Stimulated activated naive CD4-positive, alpha-beta T cell treated with Interleukin-2 at 50 U/mL for 16 hours (primary cell): ENCODE measurements around the gene ATP1A4.

Experiments used
- DNase-seq: peaks from one replicate; lab custom pipeline; 2025; lab: John Stamatoyannopoulos, UW

ATP1A4 gene

DNA sequence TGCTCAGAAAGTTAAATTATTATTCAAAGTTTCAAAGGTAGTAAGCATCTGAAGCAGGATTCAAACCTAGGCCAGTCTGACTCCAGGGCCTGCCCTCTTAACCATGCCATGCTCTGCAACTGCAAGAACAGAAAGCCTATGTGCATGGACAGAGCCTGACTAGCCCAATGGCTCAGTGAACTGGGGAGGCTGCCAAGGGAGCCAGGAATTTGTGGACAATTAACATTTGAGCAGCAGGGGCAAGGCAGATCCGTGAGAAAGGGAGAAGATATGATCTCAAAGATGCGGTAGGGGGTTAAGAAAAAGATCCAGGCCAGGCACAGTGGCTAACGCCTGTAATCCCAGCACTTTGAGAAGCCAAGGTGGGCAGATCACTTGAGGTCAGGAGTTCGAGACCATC is 6.5 kb upstream of the ATP1A4 start:
- no peak for DNase-seq

DNA sequence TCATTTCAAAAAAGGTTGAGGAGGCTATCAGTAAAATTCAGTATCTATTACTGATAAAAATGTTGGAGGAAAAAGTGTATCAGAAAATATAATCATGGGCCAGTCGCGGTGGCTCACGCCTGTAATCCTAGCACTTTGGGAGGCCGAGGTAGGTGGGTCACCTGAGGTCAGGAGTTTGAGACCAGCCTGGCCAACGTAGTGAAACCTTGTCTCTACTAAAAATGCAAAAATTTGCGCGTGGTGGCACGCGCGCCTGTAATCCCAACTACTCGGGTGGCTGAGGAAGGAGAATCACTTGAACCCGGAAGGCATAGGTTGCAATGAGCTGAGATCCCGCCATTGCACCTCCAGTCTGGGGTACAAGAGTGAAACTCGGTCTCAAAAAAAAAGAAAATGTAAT is 5.3 kb upstream of the ATP1A4 start:
- no peak for DNase-seq

DNA sequence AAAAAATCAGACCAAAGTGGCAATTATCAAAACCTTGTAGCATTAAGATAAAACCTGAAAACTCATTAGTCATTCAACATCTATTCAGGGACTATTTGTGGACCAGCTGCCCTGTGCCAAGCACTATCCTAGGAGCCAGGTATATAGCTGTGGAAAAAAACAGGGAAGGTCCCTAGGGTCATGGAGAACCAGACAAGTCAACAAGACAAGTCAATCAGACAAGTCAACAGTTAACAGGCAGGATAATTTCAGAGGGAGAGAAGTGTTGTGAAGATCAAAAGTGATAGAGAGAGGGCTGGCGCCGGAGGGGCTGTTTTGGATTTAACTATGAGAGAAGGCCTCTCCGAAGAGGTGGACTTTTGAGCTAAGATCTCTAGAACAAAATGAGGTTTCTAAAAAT is 3.3 kb upstream of the ATP1A4 start:
- no peak for DNase-seq

DNA sequence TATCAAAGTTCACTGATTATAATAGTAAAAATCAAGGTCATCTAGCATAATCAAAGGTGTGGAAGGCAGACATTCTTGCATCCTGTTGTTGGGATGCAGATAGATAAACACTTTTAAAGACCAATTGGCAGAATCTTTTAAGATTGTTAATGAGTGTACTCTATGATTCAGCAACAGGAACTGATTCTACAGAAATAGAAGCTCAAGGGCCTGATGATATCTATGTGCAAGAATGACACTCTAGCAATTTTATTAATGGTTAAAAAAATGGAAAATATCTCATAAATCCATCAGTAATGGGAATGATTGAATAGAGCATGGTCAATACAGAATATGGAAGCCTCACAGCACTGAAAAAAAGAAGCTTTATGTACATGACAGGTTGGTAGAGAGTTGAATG is 2.2 kb upstream of the ATP1A4 start:
- no peak for DNase-seq

DNA sequence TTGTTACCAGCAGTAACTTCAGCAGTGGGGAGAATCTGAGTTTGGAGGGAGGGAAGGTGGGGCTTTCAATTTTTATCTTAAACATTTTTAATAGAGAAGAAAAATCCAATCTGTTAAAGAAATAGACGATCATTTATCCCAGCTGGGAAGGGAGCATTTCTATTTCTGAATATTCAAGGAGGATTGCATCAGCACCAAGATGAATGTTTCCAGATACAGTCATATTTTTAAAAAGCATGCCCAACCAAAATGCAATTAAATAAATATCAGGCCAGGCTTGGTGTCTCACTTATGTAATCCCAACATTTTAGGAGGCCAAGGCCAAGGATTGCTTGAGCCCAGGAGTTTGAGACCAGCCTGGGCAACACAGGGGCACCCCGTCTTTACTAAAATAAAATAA is 1.7 kb upstream of the ATP1A4 start:
- no peak for DNase-seq

DNA sequence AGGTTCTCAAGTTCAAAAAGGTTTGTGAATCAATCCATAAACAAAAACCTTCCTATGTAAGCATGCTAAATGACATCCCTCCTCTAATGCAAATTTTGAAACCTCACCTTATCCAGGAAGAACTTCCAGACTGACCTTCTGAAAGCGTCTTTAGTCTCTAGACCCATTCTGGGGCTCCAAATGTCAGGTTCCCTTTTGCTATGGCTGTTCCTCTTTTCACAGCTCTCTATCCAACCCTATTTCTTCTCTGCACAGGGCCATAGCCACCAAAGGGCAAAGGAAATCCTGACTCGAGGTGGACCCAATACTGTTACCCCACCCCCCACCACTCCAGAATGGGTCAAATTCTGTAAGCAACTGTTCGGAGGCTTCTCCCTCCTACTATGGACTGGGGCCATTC is 3.4 kb downstream of the ATP1A4 start:
- DNase-seq = no peak

DNA sequence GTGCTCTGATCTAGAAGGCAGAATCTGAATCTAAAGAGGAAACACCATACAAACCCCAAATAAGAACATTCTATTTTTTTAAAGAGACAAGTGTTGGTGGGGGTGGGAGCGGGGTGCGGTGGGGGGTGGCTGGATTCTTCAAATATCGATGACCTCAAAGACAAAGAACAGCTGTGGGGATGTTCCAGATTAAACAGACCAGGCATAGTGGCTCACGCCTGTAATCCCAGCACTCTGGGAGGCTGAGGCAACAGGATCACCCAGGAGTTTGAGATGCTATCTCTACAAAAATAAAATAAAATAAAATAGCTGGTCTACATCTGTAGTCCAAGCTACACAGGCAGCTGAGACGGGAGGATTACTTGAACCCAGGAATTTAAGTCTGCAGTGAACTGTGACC is 5.0 kb downstream of the ATP1A4 start:
- DNase-seq = no peak

DNA sequence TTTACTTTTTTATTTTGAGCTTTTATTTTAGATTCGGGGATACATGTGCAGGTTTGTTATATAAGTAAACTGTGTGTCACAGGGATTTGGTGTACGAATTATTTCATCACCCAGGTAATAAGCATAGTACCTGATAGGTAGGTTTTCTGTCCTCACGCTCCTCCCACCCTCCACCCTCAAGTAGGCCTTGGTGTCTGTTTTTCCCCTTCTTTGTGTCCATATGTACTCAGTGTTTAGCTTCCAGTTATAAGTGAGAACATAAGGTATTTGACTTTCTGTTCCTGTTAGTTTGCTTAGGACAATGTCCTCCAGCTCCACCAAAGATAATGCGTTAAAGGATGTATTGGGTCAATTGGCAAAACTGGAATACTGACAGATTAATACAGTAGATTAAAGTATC is 5.8 kb downstream of the ATP1A4 start:
- no peak for DNase-seq

DNA sequence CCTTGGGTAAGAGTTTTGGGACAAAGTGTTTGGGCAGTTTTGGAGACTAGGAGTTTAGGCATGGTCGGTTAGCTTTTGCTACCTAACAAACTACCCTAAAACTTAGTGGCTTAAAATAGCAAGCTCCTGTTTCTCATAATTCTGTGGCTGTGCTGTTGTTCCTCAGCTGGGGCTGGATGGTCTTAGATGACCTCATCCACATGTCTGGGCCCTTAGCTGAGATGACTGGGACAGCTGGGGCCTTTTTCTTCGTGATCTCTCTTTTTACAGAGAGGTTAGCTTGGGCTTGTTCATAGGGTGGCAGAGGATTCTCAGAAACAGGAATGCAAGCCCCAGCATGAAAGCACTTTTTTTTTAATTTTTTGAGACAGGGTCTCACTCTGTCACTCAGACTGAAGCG is 6.6 kb downstream of the ATP1A4 start:
- DNase-seq = no peak

DNA sequence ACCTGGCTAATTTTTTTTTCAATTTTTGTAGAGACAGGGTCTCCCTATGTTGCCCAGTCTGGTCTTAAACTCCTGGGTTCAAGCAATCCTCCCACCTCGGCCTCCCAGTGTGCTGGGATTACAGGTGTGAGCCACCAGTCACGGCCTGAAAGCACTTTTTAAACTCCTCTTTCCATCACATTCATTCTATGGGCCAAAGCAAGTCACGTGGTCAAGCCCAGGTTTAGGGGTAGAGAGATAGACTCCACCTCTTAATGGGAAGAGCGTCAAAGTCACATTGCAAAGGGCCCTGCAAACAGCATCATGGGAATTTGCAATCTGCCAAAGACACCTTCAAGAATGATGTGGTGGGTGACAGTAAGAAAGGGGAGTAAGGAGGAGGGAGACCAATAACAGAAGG is 7.1 kb downstream of the ATP1A4 start:
- DNase-seq = no peak

DNA sequence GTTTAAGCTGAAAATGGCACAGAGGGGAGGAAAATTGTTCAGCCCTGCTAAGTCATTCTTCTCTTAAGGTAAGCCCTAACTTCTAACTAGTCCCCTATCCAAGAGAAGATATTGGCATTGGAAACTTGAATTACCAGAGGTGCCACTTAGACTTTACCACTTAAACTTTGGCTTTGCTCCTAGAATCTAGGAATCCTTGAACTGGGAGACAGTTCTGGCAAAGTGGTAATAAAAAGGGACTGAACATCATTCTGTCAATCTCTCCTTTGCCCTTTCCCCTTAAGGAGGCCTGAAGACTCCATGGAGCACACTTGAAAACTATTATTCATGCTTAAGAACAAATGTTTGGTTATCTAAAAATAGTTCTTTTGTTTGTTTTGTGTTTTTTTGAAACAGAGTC is 8.4 kb downstream of the ATP1A4 start:
- no peak for DNase-seq

DNA sequence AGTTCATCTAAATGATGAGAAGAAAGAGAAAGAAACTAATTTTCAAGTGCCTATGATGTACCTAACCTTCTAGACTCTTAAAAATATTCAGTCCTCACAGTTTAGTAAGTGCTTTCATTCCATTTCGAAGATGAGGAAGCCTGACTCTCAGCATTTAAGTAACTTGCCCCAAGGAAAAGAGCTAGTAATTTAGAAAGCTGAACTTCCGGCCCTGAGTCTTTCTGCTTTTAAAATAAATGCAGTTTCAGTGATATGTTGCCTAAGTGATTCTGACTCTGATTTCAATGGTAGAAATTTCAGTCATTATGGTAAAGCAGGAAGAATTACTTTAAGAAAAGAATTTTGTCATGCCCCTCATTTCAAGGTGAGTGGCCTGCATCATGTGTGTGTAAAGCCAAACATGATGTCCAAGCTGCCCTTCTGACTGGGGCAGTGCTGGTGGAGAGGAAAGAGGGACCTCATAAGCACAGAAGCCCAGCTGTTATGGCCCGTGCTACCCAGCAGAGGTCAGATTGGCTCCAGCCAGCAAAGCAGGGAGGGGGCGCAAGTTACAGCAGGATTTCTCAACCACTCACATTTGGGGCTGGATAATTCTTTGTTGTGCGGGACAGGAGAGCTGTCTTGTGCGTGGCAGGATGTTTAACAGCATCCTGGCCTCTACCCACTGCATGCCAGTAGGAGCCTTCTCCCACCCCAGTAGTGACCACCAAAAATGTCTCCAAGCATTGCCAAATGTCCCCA is 10.7 kb downstream of the ATP1A4 start:
- no peak for DNase-seq

DNA sequence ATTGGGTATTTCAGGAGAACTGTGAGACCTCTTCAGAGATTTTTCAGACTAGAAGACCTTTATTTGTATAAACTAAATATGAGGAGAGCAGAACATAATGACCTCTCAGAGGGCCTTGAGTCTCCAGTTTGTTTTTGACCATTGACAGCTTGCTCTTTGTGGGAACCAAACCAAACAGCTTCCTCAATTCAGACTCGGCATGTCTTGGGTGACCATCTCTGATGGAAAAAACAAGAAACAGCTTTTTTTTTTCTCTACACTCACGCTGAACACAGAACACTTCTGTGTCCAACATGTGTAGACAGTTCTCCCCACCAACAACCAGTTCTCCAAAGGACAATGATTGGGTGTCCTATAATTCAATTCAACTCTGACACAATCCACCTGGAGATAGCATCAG is 11.5 kb downstream of the ATP1A4 start:
- DNase-seq = no peak

DNA sequence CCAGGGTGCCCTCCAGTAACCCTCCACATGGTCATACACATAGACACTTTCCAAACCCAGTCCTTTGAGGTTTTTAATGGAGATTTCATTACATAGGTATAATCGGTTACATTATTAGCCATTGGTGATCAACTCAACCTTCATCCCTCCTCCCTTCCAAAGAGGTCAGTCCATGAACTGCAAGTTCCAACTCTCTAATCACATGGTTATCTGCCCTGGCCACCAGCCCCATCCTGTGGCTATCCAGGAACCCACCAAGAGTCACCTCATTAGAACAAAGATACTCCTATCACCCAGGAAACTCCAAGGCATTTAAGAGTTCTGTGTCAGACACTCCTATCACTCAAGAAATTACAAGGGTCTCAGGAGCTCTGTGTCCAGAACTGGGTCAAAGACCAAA is 12.2 kb downstream of the ATP1A4 start:
- no peak for DNase-seq

DNA sequence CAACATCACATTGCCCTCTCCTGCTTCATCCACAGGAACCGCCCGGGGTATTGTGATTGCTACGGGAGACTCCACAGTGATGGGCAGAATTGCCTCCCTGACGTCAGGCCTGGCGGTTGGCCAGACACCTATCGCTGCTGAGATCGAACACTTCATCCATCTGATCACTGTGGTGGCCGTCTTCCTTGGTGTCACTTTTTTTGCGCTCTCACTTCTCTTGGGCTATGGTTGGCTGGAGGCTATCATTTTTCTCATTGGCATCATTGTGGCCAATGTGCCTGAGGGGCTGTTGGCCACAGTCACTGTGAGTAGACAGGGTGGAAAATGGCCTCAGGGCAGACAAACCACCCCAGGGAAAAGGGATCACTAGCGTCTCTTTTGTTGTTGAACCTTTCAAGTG is 12.7 kb downstream of the ATP1A4 start:
- DNase-seq = no peak

DNA sequence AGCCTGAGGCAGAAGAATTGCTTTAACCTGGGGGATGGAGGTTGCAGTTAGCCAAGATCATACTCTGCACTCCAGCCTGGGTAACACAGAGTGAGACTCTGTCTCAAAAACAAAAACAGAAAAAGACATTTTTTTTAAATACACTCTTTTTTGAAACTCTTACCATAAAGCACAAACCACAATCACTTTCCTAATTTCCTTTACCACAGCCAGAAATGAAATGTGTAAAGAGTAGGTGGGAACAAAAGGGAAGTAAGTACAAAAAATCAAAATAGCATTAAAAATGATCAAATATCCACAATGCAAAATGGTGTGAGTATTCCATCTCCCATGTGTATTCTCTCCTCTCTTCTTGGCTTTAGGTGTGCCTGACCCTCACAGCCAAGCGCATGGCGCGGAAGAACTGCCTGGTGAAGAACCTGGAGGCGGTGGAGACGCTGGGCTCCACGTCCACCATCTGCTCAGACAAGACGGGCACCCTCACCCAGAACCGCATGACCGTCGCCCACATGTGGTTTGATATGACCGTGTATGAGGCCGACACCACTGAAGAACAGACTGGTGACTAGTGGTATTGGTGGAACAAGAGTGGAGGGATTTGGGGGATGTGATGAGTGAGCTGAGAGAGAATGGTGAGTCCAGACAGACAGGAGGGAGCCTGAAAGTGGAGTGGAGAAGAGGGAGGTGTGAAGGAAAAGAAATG is 14.9 kb downstream of the ATP1A4 start:
- no peak for DNase-seq

DNA sequence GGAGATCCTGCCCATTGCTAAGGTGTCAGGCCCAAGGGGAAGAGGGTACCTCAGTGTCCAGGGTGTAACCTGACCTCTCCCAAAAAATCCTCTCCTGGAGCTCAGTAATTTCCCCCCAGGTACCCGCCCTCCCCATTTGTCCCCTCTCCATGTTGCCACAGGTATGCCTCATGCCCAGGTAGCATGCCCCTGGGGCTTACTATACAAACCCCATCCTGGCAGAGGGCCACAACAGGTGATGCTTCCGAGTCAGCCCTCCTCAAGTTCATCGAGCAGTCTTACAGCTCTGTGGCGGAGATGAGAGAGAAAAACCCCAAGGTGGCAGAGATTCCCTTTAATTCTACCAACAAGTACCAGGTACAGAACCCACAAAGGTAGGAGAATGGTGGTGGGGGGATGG is 15.7 kb downstream of the ATP1A4 start:
- no peak for DNase-seq

DNA sequence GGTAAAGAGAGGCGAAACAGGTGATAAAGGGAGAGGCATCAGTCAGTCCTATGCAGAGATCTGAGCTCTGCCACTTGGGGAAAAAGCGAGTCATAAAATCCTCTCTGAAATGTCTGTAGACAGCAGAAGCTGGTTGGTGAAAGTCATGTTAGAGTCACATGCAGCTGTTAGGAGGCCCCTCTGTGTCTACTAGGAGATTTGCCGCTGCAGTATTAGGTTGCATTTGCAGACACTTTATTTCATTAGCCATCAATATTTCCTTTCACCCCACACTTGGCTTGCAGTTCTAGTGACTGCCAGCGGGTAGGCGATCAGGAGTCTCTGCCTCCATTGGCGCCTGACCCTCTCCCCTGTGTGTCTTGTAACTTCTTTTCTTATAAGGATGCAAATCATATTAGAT is 16.2 kb downstream of the ATP1A4 start:
- DNase-seq = no peak

DNA sequence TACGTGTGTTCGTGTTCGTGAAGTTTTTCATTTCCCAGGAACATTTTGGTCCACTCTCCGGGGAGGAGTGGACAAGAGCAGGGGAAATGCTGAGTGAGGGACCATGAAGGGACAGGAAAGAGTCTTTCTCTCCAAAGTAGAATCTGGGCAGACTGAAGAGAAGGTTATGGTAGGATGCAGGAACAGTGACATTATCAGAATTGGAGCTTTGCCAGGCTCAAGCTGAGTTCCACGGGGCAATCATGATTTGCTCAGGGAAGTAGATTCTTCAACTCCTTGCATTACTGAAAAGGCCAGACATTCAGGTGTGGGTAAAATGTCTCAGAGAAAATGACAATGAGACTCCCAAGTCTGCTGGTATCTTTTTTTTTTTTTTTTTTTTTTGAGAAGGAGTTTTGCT is 16.6 kb downstream of the ATP1A4 start:
- no peak for DNase-seq

DNA sequence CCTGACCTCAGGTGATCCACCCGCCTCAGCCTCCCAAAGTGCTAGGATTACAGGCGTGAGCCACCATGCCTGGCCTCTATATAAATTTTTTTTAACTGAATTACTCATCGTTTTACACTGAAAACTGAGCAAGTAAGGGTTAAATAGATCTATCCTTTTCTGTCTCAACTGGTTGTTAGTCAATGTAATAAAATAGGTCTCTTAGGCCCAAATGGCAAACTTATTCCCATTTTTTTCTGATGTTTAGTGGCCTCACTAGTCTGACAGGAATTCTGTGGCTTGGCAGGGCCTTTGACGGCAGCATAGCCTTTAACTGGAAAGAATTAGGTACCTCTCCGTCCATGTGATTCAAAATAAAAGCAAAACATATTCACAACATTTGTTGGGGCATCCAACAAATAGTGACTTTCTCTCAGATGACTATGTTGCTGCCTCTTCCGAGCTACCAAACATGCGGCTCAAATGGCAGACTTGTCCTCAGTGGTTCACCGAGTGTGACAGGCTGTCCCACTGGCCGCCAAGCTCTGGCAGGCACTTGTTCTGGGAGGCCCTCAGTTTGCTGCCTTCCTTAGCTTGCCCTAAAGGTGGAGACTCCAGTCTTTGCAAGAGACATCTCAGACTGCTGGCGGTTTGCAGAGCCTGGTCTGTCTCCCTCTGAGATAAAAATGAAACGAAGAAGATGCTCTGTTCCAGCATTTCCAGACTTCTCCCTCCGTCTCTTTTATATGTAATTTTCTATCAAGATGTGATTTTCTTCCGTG is 17.4 kb downstream of the ATP1A4 start:
- no peak for DNase-seq

DNA sequence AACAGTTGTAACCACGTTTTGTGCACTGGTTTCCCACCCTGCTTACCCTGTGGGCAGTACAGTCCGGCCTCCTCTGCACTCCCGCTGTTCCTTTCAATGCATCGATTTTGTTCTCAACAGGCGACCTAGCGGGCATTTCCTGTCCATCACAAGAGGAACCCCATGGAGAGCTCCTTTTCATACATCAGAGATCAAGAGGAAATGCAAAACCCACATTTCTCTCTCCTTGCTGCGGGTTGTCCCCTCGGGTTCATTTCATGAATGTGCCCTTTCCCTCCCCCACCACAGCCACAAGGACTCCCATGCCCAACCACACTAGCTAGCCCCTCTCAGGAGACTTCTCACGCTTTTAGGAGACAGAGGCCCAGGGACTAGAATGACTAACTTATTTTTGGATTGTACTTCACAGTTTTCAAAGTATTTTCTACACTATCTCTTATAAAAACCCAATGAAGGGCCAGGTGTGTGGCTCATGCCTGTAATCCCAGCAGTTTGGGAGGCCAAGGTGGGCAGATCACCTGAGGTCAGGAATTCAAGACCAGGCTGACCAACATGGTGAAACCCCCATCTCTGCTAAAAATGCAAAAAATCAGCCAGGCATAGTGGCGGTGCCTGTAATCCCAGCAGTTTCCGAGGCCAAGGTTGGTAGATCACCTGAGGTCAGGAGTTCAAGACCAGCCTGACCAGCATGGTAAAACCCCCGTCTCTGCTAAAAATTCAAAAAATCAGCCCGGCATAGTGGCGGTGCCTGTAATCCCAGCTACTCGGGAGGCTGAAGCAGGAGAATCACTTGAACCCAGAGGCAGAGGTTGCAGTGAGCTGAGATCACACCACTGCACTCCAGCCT is 18.4 kb downstream of the ATP1A4 start:
- no peak for DNase-seq

DNA sequence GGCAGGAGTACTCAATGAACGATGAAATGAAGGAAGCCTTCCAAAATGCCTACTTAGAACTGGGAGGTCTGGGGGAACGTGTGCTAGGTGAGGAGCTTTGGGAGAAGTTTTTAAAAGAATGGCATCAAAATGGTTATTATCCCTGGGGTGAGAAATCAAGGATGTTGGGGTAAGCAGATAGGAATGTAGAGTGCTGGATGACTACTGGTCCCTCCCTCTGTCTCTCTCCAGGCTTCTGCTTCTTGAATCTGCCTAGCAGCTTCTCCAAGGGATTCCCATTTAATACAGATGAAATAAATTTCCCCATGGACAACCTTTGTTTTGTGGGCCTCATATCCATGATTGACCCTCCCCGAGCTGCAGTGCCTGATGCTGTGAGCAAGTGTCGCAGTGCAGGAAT is 20.0 kb downstream of the ATP1A4 start:
- DNase-seq = no peak
